ENCODE results near the gene EIF4G3.

The EIF4G3 gene

GRCh38 chr1:20885121-20885520, 291.6 kb downstream of the EIF4G3 start:
- Histone ChIP-seq H3K9ac (ENCODE audit: low read length) (no peak overlapping the region), H3K79me1 (replicated peaks; ENCODE audit: low read length, poor library complexity, severe bottlenecking) (peaks cover 12% of the 10 kb centered on the region), H3K23ac (ENCODE audit: low read length in 2 of 2) (no peak overlapping the region), H4K91ac (ENCODE audit: low read length) (no peak overlapping the region), H3K9me3 (ENCODE audit: control insufficient read depth, low read length) (no peaks in the 10 kb centered on the region), H3K4me3 (ENCODE audit: insufficient read depth in 1 of 2, low read depth in 1 of 2, low read length in 2 of 2) (no peak overlapping the region), H3K27ac (ENCODE audit: low read length, poor library complexity, severe bottlenecking) (no peak overlapping the region), H2BK5ac (ENCODE audit: low read depth, low read length, poor library complexity, severe bottlenecking) (no peak overlapping the region), H3K14ac (ENCODE audit: low read length in 2 of 2) (no peak overlapping the region), H3K4me1 (ENCODE audit: control insufficient read depth, insufficient read depth, low read depth, low read length) (peaks cover 2% of the 10 kb centered on the region), H4K8ac (ENCODE audit: low read length) (no peak overlapping the region), H2BK15ac (ENCODE audit: low read depth, poor library complexity, severe bottlenecking) (no peak overlapping the region), H2AFZ (ENCODE audit: low read depth, low read length) (no peak overlapping the region), H3K36me3 (ENCODE audit: control insufficient read depth in 1 of 2, insufficient read depth in 2 of 2, low read depth in 1 of 2, low read length in 2 of 2) (peaks cover 20 to 47% of the 10 kb centered on the region in 2 experiments), H3K4me2 (ENCODE audit: low read length, poor library complexity, severe bottlenecking) (no peak overlapping the region), H2BK12ac (ENCODE audit: low read length in 2 of 2) (no peak overlapping the region), H3K27me3 (ENCODE audit: control insufficient read depth in 1 of 2, insufficient read depth in 1 of 2, low read length in 2 of 2) (no peaks in the 10 kb centered on the region), H3K18ac (ENCODE audit: low read depth in 1 of 2, low read length in 2 of 2) (peak overlapping the region; percentile 28 to 37), H3K4ac (ENCODE audit: low read depth in 1 of 2, low read length in 2 of 2) (no peak overlapping the region), H2AK5ac (ENCODE audit: low read length, severe bottlenecking) (peak overlapping the region; percentile 78), H2BK120ac (ENCODE audit: low read depth, low read length) (no peak overlapping the region)
- peak; percentile 60 for DNase-seq
- WGBS, result 80% methylated on average over 3 of the region's 3 CpGs

GRCh38 chr1:20884513-20884912, 292.2 kb downstream of the EIF4G3 start:
- Histone ChIP-seq H2AFZ (ENCODE audit: low read depth, low read length) (no peak overlapping the region), H3K9me3 (ENCODE audit: control insufficient read depth, low read length) (no peaks in the 10 kb centered on the region), H2BK5ac (ENCODE audit: low read depth, low read length, poor library complexity, severe bottlenecking) (no peak overlapping the region), H3K4ac (ENCODE audit: low read depth in 1 of 2, low read length in 2 of 2) (no peak overlapping the region), H2BK12ac (ENCODE audit: low read length in 2 of 2) (no peak overlapping the region), H2BK15ac (ENCODE audit: low read depth, poor library complexity, severe bottlenecking) (no peak overlapping the region), H3K23ac (ENCODE audit: low read length in 2 of 2) (no peak overlapping the region), H3K14ac (ENCODE audit: low read length in 2 of 2) (no peak overlapping the region), H3K4me3 (ENCODE audit: insufficient read depth in 1 of 2, low read depth in 1 of 2, low read length in 2 of 2) (no peak overlapping the region), H4K8ac (ENCODE audit: low read length) (no peak overlapping the region), H3K4me2 (ENCODE audit: low read length, poor library complexity, severe bottlenecking) (no peak overlapping the region), H3K27me3 (ENCODE audit: control insufficient read depth in 1 of 2, insufficient read depth in 1 of 2, low read length in 2 of 2) (no peaks in the 10 kb centered on the region), H3K27ac (ENCODE audit: low read length, poor library complexity, severe bottlenecking) (no peak overlapping the region), H3K9ac (ENCODE audit: low read length) (no peak overlapping the region), H3K18ac (ENCODE audit: low read depth in 1 of 2, low read length in 2 of 2) (no peak overlapping the region), H3K36me3 (ENCODE audit: control insufficient read depth in 1 of 2, insufficient read depth in 2 of 2, low read depth in 1 of 2, low read length in 2 of 2) (peaks cover 20 to 48% of the 10 kb centered on the region in 2 experiments), H2BK120ac (ENCODE audit: low read depth, low read length) (no peak overlapping the region), H3K4me1 (ENCODE audit: control insufficient read depth, insufficient read depth, low read depth, low read length) (peaks cover 2% of the 10 kb centered on the region), H4K91ac (ENCODE audit: low read length) (no peak overlapping the region), H3K79me1 (replicated peaks; ENCODE audit: low read length, poor library complexity, severe bottlenecking) (peaks cover 12% of the 10 kb centered on the region), H2AK5ac (ENCODE audit: low read length, severe bottlenecking) (no peak overlapping the region)
- WGBS, result 94% methylated on average over 2 of the region's 3 CpGs
- DNase-seq, result peak; percentile 70

DNA sequence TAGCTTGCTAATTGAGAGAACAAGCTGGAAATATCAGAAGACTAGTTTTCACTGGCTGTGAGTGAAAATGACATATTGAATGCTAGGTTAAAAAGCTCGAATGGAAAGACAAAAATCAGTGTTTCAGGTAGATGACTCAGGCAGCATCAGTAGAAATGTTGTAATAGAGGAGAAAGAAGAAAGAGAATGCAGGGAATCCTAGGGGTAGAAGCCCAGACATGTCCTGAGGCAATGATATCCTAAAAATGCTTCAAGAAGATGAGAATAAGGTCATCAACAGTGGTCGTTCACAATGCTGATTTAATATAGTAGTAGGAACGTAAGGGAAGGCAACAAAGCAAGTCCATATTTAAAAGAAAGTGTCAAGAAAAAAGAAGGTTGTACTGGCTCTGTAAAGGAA, 292.9 kb downstream of the EIF4G3 start:
- H4K91ac ChIP-seq (ENCODE audit: low read length), result no peak overlapping the region
- H3K4me3 ChIP-seq (ENCODE audit: insufficient read depth in 1 of 2, low read depth in 1 of 2, low read length in 2 of 2), result no peak overlapping the region
- H2BK12ac ChIP-seq (ENCODE audit: low read length in 2 of 2), result no peak overlapping the region
- H4K8ac ChIP-seq (ENCODE audit: low read length), result no peak overlapping the region
- H2BK5ac ChIP-seq (ENCODE audit: low read depth, low read length, poor library complexity, severe bottlenecking), result no peak overlapping the region
- H3K27ac ChIP-seq (ENCODE audit: low read length, poor library complexity, severe bottlenecking), result peak overlapping the region; percentile 32
- H2AFZ ChIP-seq (ENCODE audit: low read depth, low read length), result no peak overlapping the region
- DNase-seq, result no peak
- H3K18ac ChIP-seq (ENCODE audit: low read depth in 1 of 2, low read length in 2 of 2), result no peak overlapping the region
- H3K9ac ChIP-seq (ENCODE audit: low read length), result peak overlapping the region; percentile 49
- no peaks in the 10 kb centered on the region for H3K9me3 ChIP-seq (ENCODE audit: control insufficient read depth, low read length)
- H2BK15ac ChIP-seq (ENCODE audit: low read depth, poor library complexity, severe bottlenecking), result no peak overlapping the region
- no peak overlapping the region for H2AK5ac ChIP-seq (ENCODE audit: low read length, severe bottlenecking)
- H3K4me2 ChIP-seq (ENCODE audit: low read length, poor library complexity, severe bottlenecking), result no peak overlapping the region
- H3K4ac ChIP-seq (ENCODE audit: low read depth in 1 of 2, low read length in 2 of 2), result no peak overlapping the region
- peaks cover 20 to 55% of the 10 kb centered on the region in 2 experiments for H3K36me3 ChIP-seq (ENCODE audit: control insufficient read depth in 1 of 2, insufficient read depth in 2 of 2, low read depth in 1 of 2, low read length in 2 of 2)
- no peak overlapping the region for H3K14ac ChIP-seq (ENCODE audit: low read length in 2 of 2)
- peaks cover 2% of the 10 kb centered on the region for H3K4me1 ChIP-seq (ENCODE audit: control insufficient read depth, insufficient read depth, low read depth, low read length)
- H3K27me3 ChIP-seq (ENCODE audit: control insufficient read depth in 1 of 2, insufficient read depth in 1 of 2, low read length in 2 of 2), result no peaks in the 10 kb centered on the region
- 88% methylated on average over 3 of the region's 3 CpGs for WGBS
- no peak overlapping the region for H3K23ac ChIP-seq (ENCODE audit: low read length in 2 of 2)
- peaks cover 12% of the 10 kb centered on the region for H3K79me1 ChIP-seq (replicated peaks; ENCODE audit: low read length, poor library complexity, severe bottlenecking)
- no peak overlapping the region for H2BK120ac ChIP-seq (ENCODE audit: low read depth, low read length)

DNA sequence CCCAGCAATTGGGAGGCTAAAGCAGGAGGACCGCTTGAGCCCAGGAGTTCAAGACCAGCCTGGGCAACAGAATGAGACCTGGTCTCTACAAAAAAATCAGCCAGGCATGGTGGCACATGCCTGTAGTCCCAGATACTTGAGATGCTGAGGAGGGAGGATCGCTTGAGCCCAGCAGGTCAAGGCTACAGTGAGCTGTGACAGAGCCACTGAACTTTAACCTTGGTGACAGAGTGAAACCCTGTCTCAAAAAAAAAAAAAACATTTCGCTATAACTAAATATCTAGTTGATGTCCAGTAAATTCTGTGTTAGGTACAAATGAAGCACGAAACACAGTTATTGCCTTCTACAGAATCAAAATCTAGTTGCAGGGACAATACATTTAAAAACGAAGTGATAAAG, 293.9 kb downstream of the EIF4G3 start:
- peaks cover 2% of the 10 kb centered on the region for H3K4me1 ChIP-seq (ENCODE audit: control insufficient read depth, insufficient read depth, low read depth, low read length)
- H4K8ac ChIP-seq (ENCODE audit: low read length), result peak overlapping the region; percentile 39
- H3K14ac ChIP-seq (ENCODE audit: low read length in 2 of 2), result no peak overlapping the region
- H2BK15ac ChIP-seq (ENCODE audit: low read depth, poor library complexity, severe bottlenecking), result no peak overlapping the region
- no peaks in the 10 kb centered on the region for H3K27me3 ChIP-seq (ENCODE audit: control insufficient read depth in 1 of 2, insufficient read depth in 1 of 2, low read length in 2 of 2)
- no peak overlapping the region for H2BK12ac ChIP-seq (ENCODE audit: low read length in 2 of 2)
- DNase-seq, result no peak
- no peak overlapping the region for H2BK5ac ChIP-seq (ENCODE audit: low read depth, low read length, poor library complexity, severe bottlenecking)
- no peak overlapping the region for H2AK5ac ChIP-seq (ENCODE audit: low read length, severe bottlenecking)
- H3K9ac ChIP-seq (ENCODE audit: low read length), result no peak overlapping the region
- H2BK120ac ChIP-seq (ENCODE audit: low read depth, low read length), result no peak overlapping the region
- H4K91ac ChIP-seq (ENCODE audit: low read length), result no peak overlapping the region
- no peak overlapping the region for H3K23ac ChIP-seq (ENCODE audit: low read length in 2 of 2)
- H3K4me2 ChIP-seq (ENCODE audit: low read length, poor library complexity, severe bottlenecking), result no peak overlapping the region
- no peak overlapping the region for H3K4ac ChIP-seq (ENCODE audit: low read depth in 1 of 2, low read length in 2 of 2)
- peaks cover 20 to 61% of the 10 kb centered on the region in 2 experiments for H3K36me3 ChIP-seq (ENCODE audit: control insufficient read depth in 1 of 2, insufficient read depth in 2 of 2, low read depth in 1 of 2, low read length in 2 of 2)
- H3K4me3 ChIP-seq (ENCODE audit: insufficient read depth in 1 of 2, low read depth in 1 of 2, low read length in 2 of 2), result no peak overlapping the region
- no peak overlapping the region for H3K27ac ChIP-seq (ENCODE audit: low read length, poor library complexity, severe bottlenecking)
- 94% methylated on average over 4 of the region's 5 CpGs for WGBS
- H3K18ac ChIP-seq (ENCODE audit: low read depth in 1 of 2, low read length in 2 of 2), result no peak overlapping the region
- H3K79me1 ChIP-seq (replicated peaks; ENCODE audit: low read length, poor library complexity, severe bottlenecking), result peaks cover 12% of the 10 kb centered on the region
- H3K9me3 ChIP-seq (ENCODE audit: control insufficient read depth, low read length), result no peaks in the 10 kb centered on the region
- no peak overlapping the region for H2AFZ ChIP-seq (ENCODE audit: low read depth, low read length)

All from mesenchymal stem cell (in vitro differentiated cells and primary cell).